ENCODE data around the gene DIPK1A. TPM values are rescaled to one million over a fixed set of nuclear protein-coding genes. Genes with fewer than 3 reads are reported as not detected.

Gene DIPK1A
- total RNA-seq, 1 donor from 2014 or later, result 6.6 TPM

DNA sequence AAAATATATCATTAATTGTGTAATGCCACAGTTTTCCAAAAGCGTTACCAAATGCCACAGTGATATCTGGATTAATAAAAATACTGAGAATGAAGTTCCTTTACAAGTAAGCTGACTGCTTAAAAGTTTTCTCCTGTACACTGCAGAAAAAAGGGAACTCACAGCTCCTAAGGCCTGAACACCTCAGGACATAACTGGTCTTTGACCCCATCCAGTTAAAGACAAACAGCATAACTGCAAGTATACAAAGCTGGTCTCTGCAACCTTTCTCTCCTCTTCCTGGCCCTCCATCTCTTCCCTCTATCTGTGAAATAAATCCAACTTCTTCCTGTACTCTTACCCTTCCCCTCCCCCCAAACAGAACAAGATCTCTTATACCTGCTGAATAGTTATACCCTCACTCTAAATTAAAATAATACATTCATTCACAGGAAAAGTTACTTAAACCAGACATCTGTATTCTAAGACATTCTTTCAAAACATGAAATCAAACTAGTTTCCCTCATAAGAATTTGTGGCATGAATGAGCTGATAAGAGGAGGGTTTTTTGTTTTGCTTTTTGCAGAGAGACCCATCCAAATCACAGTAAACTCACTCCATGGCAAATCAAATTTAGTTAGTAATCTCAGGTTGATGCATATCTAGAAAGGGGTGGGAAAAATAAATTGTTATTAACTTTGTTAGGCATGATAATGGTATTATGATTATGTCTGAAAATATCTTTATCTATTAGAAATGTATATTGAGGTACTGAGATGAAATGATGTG is 2.9 kb downstream of the DIPK1A start:
- ATAC-seq (no peak), DNase-seq (ENCODE audit: low spot score) (no peak)
- intact Hi-C loops (cut with DNase I), result no loop called here

DNA sequence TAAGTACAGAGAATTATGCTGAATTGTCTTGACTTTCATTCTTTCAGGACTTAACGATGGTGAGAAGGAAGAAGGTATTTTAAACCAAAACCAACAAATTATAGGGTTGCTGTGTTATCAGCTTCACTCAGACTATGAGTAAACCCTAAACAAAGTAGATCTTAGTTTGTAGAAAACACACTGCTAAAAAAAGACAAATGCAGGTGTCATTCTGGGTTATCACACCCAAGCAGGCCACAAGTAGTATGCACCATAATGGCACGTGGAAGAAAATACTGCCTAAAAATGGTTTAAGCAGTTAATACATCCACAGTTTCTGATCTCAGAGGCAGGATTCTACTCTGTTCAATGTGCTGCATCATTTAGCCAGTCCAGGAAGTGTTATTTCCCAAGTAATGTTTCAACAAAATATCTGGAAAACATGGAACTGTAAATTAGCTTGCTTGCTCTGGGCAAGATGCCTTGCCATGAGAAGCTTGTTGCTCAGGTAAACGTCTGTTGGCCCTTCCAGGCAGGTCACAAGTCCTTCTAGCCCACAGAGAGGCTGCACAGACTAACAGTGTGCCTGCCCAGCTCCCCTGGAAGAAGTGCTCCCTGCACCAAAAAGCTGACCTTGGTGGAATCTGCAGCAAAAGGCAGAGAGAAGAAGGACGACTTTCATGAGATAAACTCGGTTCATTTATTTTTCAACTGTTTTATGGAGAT is 4.1 kb downstream of the DIPK1A start:
- ATAC-seq (no peak), DNase-seq (ENCODE audit: low spot score) (no peak)
- intact Hi-C loops (cut with DNase I), result no loop called here

DNA sequence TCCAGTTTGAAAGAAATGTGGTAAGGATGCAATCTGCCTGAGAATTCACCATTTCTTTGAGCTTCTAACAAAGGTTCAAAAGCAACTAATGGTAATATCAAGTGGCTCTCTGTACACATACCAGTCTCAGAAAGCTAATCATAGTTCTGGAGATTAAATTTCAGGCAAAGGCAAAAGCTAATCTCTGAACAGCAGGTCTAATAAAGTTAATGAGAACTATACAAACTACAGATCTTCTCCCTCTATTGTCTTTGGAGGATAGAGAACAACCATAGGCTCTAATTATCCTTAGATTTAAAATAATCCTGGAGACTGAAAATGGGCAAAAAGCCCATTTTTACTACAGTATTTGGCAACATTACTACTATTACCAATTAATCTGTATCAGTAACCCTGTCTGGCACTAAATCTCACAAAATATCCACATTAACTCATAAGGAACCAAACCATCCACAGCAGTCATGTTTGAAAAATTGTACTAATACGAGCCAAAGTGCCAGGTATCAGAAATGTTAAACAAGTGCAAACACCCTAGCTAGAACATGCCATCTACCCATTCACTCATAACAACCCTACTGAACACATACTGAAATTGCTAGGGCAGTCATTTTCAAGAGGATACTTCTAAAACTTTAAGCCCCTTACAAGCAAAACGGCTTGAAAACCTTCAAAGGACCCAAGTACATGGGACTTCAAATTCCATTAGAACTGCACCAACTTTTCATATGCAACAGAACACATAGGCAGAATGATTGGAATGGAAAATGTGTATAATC is 4.8 kb downstream of the DIPK1A start:
- DNase-seq (ENCODE audit: low spot score), result no peak
- ATAC-seq, result no peak
- intact Hi-C loops (cut with DNase I), result no loop called here

DNA sequence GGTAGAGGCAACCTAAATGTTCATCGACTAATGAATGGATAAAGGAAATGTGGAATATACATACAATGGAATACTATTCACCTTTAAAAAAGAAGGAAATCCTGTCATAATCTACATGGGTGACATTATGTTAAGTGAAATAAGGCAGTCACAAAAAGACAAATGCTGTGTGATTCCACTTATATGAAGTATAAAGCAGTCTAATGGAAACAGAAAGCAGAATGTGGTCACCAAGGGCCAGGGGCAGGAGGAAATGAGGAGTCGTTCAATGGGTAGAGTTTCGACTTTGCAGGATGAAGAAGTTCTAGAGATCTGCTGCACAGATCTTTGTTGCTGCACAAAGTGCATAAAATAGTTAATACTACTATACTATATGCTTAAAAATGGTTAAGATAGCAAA is 7.8 kb downstream of the DIPK1A start:
- ATAC-seq, result no peak
- intact Hi-C loops (cut with DNase I), result no loop called here
- no peak for DNase-seq (ENCODE audit: low spot score)

DNA sequence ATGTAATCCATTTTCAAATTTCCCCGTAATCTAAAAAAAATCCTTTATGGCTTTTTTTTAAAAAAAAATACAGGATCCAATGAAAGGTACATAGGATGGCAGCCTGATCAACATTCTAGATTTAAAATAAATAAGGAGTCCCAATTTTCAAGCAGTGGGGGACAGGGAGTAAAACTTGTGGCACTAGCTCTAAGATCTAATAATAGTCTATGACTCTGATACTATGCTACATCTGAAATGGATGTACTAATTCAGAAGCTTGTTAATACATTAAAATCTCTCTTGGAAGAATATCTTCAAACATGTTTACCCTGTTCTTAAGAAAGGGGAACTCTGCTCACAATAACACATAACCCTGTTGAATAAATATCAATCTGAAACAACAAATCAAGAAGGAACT is 8.5 kb downstream of the DIPK1A start:
- DNase-seq (ENCODE audit: low spot score) (no peak), ATAC-seq (no peak)
- intact Hi-C loops (cut with DNase I), result no loop called here

DNA sequence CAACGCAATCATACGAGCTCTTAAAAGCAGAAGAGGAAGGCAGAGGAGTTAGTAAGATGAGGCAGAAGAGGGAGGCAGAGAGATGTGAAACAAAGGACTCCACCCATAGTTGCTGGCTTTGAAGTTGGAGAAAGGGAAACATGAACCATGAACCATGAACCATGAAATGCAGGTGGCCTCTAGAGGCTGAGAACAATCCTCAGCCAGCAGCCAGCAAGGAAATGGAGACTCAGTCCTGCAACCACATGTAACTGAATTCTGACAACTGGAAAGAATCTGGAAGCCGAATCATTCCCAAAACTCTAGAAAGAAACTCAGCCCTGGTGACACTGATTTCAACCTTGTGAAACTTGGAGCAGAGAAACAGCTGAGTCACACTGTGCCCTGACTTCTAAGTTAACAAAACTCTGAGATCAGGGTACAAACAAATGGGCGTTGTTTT is 10.1 kb downstream of the DIPK1A start:
- DNase-seq (ENCODE audit: low spot score) (no peak), ATAC-seq (peak; percentile 20)
- intact Hi-C loops (cut with DNase I), result no loop called here

DNA sequence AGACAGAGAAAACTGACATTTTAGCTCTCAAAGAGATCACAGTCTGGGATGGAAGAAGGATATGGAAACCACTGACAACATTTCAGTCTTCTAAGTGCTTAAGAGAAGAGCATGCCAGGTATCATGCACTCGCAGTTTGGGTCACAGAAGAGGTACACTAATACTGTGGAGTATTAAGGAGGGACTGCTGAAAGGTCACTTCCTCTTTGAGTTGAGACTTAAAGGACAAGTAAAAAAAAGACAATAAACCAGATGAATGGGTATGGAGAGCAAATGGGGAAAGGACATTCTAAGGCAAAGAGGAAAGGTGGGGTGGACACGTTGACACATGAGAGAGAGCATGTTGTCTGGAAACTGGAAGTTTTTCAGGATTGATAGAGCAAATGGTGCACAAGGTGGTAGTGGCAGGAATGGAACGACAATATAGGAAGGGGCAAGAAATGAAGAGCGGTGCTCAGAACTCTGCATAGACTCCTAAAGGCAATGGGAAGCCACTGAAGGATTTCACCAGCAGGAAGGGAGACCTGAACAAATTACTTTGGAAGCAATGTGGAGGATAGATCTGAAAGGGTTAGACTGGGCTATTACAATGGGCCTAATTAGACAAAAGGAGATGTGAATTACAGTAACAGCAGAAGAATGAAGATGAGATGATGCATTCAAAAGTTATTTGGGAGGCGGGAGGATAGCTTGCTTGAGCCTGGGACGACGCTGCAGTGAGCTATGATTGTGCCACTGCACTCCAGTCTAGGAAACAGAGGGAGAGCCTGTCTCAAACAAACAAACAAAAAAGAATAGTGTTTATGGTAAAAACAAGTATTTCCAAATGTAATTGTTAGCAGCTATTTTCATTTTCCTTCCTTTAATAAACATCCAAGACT is 11.1 kb downstream of the DIPK1A start:
- ATAC-seq (no peak), DNase-seq (ENCODE audit: low spot score) (no peak)
- intact Hi-C loops (cut with DNase I), result no loop called here

DNA sequence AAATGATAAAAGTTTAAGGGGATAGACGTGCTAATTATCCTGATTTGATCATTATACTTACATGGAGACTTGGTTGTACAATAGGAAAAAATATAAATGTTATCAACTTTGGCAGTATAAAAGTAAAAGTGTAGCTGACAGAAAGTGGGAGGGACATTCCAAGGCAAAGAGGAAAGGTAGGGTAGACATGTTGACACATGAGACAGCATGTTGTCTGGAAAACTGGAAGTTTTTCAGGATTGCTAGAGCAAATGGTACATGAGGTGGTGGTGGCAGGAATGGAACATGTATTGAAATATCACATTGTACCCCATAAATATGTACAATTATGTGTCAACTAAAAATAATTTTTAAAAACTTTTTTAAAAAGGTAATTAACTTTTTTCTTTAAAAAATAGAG is 13.2 kb downstream of the DIPK1A start:
- intact Hi-C loops (cut with DNase I), result no loop called here
- no peak for ATAC-seq

DNA sequence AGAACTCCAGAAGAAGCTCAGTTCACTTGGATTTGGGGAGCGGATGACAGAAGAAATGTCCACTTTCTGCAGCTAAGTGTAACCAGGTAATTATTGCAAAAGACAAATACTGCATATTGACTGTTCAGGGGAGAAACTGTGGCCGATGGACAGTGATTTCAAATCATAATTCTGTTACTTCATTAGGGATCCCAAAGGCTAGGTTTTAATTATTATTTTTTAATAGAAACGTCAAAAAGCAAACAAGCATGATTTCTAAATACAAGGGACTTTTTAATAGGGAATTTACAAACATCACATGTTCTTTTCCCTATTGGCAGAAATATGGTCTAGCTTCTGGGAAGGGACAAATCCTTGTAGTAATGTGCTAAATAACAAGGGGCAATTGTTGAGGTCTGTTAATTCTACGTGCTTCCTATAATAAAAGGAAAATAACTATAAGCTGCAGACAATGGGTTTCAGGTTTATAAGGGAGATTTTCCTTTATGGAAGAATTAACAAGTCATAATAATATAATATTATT is 15.5 kb downstream of the DIPK1A start:
- DNase-seq (ENCODE audit: low spot score), result no peak
- ATAC-seq, result no peak
- intact Hi-C loops (cut with DNase I), result no loop called here

More for the DNA sequence above, 13.2 kb downstream of the DIPK1A start:
- no peak for DNase-seq (ENCODE audit: low spot score)

DNA sequence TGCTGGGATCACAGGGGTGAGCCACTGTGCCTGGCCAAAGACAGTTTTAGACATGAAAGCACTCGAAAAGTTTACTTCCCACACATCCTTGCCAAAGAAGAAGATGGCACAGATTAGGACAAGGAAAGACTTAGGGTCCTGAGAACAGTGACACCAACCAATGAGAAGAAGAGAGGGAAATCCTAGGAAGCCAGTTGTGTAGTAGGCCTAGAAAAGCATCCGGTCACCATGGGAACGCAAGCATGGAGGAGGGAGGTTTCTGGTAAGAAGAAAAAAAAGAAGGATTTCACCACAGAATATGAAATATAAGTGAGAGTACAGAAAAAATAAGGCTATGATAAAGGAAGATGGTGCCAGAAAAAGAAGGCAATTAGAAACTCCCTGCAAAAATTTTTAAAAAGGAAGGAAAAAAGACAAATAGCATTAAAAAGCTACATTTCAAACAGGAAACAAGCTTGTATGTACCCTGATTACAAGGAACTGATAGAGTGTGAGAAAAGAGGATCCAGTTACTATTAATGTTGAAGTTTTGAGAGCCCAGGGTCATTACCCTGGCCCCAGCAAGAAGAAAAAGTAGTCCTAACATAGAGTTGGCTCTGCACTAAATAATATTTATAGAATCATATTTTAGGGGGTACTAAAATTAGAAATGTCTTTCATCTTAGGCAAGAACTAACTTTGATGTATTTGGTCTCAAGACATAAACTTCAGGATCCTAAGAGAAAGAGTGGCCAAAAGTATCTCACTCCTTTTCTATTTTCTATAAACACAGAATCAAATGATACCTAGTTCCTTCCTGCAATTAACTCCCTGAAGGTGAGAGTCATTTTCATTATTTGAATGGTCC is 16.1 kb downstream of the DIPK1A start:
- ATAC-seq (no peak), DNase-seq (ENCODE audit: low spot score) (no peak)
- intact Hi-C loops (cut with DNase I), result no loop called here

DNA sequence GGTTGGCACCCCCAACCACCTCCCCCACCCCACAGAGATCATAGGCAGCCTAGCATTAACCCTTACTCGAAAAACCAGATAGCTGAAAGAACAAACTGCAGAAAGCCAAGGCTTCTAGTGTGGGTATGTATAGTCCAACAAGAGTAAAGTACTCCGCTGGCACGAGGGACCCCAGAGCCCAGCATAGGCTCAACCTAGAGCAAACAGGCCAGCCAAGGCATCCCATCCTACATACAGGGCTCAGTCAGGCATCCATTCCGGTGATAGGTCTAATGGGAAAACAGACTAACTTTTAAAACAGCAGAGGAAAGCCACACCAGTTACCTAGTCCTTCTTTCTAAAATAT is 17.8 kb downstream of the DIPK1A start:
- intact Hi-C loops (cut with DNase I), result no loop called here
- DNase-seq (ENCODE audit: low spot score), result no peak
- no peak for ATAC-seq

DNA sequence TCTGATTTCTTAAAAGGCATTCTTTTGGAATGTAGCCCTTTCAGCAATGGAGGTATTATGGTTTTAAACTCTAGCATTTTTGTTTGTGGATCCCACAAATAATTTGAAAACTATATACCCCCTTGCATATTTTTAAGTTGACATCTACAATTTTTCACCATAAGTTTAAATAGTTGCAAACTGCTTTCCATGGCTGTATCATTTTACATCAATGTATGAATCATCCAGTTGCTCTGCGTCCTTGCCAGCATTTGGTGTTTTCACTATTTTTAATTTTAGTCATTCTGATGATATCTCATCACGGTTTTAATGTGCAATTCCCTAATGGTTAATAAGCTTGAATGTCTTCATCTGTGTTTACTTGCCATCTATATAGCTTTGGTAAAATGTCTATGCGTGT is 20.7 kb downstream of the DIPK1A start:
- no peak for DNase-seq (ENCODE audit: low spot score)
- intact Hi-C loops (cut with DNase I), result no loop called here
- no peak for ATAC-seq

DNA sequence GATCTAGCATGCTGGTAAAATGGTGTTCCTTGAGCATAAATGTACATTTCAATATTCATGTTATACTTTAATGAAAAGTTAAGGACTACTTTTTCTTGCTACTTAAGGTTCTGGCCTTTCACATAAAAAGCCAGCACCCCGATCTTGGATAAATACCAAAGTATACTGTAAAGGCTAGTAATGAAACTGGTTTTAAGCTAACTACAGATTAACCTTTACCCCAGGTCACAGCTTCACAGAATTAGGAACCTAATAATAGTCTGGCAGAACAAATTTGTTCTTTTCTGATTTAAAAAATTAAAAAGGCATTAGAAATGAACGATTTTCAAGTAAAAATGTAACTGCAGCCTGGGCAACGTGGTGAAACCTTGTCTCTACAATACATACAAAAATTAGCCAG is 23.5 kb downstream of the DIPK1A start:
- intact Hi-C loops (cut with DNase I), result no loop called here
- DNase-seq (ENCODE audit: low spot score), result no peak
- ATAC-seq, result no peak

DNA sequence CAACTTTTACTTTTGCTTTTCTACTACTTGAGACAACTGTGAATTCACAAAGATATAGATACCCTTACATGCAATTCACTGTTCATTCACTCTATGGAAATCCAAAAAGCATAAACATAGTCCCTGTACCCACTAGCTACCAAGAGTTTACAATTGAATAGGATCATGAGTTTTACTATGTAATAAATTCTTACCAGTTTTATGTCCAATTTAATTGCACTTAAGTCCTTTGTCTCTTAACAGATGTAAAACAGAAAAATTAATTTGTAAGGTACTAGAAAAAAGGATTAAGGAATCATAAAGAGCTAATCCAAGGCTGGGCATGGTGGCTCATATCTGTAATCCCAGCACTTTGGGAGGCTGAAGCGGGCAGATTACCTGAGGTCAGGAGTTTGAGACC is 24.4 kb downstream of the DIPK1A start:
- ATAC-seq (no peak), DNase-seq (ENCODE audit: low spot score) (no peak)
- intact Hi-C loops (cut with DNase I), result no loop called here

DNA sequence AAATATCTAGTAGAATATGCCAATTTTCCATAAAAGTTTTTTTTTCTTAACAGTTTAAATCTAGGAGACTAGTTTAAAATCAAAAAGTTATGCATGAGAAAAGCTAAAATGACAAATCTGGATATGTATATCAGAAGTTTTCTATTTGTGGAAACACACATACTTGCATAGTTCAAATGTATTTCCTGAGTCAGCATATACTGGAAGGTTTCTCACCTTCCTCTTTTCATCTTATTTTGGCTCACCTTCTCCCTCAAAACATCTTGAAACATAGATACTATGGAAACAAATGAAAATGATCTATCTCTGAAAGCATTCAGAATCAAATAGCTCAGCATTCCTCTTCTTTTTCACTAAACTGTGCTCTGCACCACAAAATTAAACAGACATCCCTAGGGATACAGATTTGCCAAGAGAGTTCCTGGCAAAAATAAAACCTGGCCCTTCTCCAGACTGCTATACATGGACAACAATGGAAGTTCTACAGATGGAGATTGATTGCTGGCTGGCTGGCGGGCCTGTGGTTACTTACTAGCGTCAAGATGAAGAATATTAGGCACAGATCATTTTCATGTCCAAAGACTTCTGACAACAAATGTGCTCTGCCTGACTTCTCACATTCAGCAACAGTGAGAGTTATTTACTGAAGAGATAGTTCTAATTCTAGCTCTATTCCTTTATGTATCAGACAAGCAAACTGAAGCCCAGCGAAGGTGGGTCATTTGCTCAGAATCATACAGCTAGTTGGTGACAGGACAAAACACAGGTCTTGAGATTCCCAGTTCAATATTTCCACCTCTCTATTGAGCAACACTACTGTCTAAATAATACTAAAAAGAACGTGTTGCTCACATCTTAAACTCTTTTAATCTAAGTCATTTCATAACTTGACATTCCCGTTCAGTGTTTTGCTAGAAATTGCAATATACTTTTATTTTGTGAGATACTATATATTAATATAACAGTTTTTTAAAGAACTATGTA is 26.6 kb downstream of the DIPK1A start:
- intact Hi-C loops (cut with DNase I), result no loop called here
- DNase-seq (ENCODE audit: low spot score) (peak; percentile 69), ATAC-seq (peak; percentile 86)

DNA sequence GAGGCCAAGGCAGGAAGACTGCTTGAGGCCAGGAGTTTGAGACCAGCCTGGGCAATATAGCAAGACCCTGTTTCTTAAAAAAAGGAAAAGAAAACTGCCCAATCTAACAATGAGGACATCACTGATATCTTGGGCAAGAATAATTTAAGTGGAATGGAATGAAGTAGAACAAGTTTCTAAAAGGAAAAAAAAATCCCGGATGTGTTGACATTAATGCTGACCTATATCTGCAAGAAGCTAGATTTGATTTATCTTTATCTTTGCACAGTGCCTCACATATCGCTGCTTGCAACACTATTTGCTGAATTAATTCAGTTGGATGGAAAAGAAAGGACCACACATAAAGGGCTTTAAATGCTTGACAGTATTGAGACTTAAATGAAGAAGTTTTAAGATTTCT is 27.8 kb downstream of the DIPK1A start:
- ATAC-seq (peak; percentile 16), DNase-seq (ENCODE audit: low spot score) (no peak)
- intact Hi-C loops (cut with DNase I), result no loop called here

DNA sequence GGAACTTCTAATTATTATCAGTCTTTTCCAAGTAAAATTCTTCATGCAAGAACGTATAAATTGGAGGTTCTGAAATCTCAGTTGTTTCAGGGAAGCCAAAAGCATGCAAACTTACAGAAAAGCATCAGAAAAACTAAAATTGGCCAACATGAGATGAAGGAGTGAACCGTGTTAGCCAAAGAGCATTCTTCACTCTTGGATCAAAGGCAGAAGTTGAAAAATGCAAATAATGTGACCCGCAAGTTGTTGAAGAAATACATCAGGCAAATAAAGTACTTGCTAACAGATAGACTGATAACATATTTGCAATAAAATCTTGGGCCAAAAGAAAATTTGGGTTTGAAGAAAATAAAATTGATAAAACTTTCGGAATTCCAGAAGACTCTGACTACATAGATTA is 29.6 kb downstream of the DIPK1A start:
- ATAC-seq (no peak), DNase-seq (ENCODE audit: low spot score) (no peak)
- intact Hi-C loops (cut with DNase I), result no loop called here
